Stimulated activated CD8-positive, alpha-beta memory T cell treated with anti-CD3 and anti-CD28 coated beads, Interleukin-7, amount 100 ng/mL, for 1 hour (primary cell): ENCODE data around the gene TEDC1.

ENCODE experiments used
- DNase-seq, 2 donors: peaks; one replicate each; pipeline ENCODE4 v3.0.0-alpha.2; 2020; ENCODE audit warnings: low read depth in 2 of 2

The TEDC1 gene

GRCh38 chr14:105473677-105474482 lies 17.2 kb upstream of the TEDC1 start:
- DNase-seq: peak in 1 of 2 donors; percentile 56

- no peak for DNase-seq
These were observed 16.4 kb upstream of the TEDC1 start, which contains the start of gene CRIP2 for GRCh38 chr14:105474483-105475268. Gene CRIP2, plus strand, starts transcription at chr14:105474821. Its CDS starts 42 bp downstream, at chr14:105474863.

- no peak for DNase-seq
These were observed 15.6 kb upstream of the TEDC1 start for GRCh38 chr14:105475269-105476096.

- DNase-seq: no peak
These were observed 14.8 kb upstream of the TEDC1 start for GRCh38 chr14:105476097-105476830.

GRCh38 chr14:105476831-105477659 lies 14.0 kb upstream of the TEDC1 start:
- no peak for DNase-seq

GRCh38 chr14:105477660-105478397 lies 13.2 kb upstream of the TEDC1 start:
- no peak for DNase-seq

- DNase-seq: no peak
These were observed 12.4 kb upstream of the TEDC1 start for GRCh38 chr14:105478398-105479251.

GRCh38 chr14:105479431-105480158 lies 11.5 kb upstream of the TEDC1 start:
- DNase-seq: no peak

- DNase-seq: no peak
These were observed 10.8 kb upstream of the TEDC1 start for GRCh38 chr14:105480199-105480746.

- peak; percentile 74 to 88 for DNase-seq
These were observed 9.9 kb upstream of the TEDC1 start for GRCh38 chr14:105480807-105481801.

- DNase-seq: peak; percentile 83 to 85
These were observed 9.1 kb upstream of the TEDC1 start for GRCh38 chr14:105481886-105482457.

- DNase-seq: no peak
These were observed 8.4 kb upstream of the TEDC1 start for GRCh38 chr14:105482486-105483110.

- DNase-seq: no peak
These were observed 7.6 kb upstream of the TEDC1 start for GRCh38 chr14:105483300-105484068.

- no peak for DNase-seq
These were observed 6.7 kb upstream of the TEDC1 start for GRCh38 chr14:105484069-105484996.
